ENCODE measurements around the gene KBTBD3.

DNA sequence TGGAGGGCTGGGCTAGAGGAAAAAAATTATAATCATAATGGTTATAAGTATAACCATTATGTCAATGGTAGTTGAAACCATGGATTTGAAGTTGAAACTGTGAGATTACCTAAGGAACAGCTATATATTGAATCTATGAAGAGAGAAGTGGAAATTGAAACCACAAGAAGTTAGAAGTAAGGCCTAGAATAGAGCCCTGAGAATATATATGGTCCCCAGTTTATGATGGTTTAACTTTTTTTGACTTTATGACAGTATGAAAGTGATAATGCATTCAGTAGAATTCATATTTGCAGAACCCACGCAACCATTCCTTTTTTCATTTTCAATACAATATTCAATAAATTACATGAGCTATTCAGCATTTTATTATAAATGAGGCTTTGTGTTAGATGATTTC, 15.3 kb upstream of the KBTBD3 start:
- TF ChIP-seq POLR2A (IDR thresholded peaks at IDR 0.05; ENCODE audit: low read depth, low read length) (no peak), POLR2AphosphoS5 (IDR thresholded peaks at IDR 0.05; ENCODE audit: low read depth, low read length) (no peak)

Data from GM12892 (cell line).